Superior temporal gyrus (tissue), 1 donor: ENCODE data around the gene SLC6A6.

Experiments
- DNase-seq: peaks from one replicate; pipeline ENCODE4 v3.0.0-alpha.2; 2016; ENCODE audit errors: extremely low spot score

The SLC6A6 gene

GRCh38 chr3:14372587-14372986 lies 29.8 kb upstream of the SLC6A6 start:
- DNase-seq = no peak

- no peak for DNase-seq
Observed at GRCh38 chr3:14373753-14374376, 28.5 kb upstream of the SLC6A6 start.

GRCh38 chr3:14374444-14374883 lies 27.9 kb upstream of the SLC6A6 start:
- no peak for DNase-seq

DNA sequence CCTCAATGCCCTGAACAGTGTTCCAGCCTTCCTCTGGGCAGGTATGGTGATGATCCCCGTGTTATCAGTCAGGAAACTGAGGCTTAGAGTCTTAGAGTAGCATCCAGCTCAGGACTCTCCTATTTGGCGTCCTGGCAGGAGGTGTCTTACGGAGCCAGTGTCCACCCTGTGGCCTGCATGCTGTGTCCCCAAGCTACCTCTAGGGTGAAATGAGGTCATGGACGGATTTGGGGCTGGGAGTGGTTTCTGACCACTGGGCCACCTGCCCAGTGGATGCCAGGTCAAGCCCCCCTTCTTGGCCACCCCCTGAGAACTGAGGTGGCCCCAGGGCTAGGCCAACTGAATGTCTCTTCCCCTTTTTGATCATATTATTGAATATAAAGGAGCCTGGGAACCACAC lies 27.2 kb upstream of the SLC6A6 start:
- no peak for DNase-seq

DNA sequence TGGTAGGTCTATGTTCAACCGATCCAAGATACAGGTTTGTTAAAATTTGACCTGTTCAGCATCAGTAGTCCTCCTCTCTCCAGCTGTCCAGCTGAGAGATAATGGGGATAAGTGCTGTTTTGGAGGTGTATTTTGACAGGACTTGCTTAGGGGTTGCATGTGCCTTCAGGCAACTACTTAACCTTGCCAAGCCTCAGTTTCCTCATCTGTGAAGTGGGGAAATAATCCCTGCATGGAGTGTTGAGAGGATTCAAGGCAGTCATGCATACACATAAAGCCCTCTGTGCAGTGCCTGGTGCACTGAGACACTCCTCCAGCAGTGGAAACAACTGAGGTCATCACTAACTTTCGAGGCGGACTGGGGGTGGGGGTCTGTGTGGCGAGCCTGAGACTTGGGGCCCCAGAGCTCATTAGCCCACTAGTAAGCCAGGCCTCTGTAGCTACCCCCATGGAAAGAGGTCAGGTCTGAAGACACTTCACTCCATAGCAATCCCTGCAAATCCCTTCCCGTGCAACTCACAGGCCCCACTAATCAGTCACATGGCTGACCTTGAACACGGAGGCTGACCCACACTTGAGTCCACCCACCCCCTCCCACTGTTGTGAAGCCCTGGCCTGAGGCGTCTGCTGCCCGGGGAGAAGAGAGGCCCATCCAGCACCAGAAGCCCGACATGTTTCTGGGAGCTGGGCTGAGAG lies 25.9 kb upstream of the SLC6A6 start:
- DNase-seq = no peak

- no peak for DNase-seq
Observed at GRCh38 chr3:14377044-14377837, 25.2 kb upstream of the SLC6A6 start.

DNA sequence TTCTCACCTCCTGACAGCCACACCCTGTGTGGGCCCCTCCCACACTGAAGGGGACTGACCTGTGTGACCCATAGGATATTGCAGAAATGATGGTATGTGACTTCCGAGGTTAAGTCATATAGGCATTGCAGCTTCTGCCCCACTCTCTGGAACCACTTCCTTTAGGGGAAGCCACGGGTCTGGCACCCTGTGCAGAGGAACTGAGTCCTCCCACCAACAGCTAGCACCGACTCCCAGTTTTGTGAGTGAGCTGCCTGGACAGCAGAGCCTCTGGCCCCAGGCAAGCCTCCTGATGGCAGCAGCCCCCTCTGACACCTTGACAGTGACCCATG lies 24.6 kb upstream of the SLC6A6 start:
- no peak for DNase-seq

DNA sequence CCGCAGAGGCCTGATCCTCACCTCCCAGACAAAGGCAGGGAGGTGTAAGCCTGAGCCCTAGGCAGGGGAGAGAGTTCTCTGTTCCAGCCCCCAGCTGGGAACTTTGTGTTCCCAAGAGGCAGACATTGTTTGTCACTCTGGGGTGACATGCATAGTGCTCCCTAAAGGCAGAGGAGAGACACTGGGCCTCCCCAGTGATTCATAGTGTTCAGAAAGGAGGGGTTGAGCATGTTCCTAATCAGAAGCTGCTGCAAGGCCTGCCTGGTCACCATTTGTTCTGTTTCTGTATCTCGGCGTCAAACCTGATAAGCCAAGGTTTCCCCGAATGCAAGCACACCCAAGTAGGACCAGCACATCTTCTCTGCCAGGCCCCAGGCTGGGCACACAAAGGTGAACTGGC lies 24.0 kb upstream of the SLC6A6 start:
- DNase-seq = no peak

DNA sequence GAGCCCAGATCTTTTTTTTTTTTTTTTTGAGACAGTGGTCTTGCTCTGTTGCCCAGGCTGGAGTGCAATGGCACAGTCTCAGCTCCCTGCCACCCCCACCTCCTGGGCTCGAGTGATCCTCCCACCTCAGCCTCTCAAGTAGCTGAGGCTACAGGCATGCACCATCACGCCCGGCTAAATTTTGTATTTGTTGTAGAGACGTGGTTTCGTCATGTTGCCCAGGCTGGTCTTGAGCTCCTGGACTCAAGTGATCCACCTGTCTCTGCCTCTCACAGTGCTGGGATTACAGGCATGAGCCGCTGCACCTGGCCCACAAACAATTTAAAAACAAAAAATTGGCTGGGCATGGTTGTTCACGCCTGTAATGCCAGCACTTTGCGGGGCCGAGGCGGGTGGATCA lies 22.6 kb upstream of the SLC6A6 start:
- no peak for DNase-seq

DNA sequence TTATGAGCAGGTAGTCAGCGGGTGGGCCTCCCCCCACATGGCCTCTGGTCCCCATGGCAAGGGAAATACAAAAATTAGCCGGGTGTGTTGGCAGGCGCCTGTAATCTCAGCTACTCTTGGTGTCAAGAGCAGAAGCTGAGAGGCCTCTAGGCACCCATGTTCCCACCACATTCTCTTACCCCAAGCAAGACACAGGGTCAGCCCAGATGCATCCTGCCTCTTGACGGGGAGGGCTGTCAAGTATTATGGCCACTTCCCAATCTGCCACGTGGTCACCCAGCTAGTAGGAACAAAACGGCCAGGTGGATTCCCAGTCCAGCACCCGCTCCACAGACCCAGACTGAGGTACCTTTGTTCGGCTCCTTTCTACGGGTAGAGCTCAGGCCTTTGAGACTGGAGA lies 16.2 kb upstream of the SLC6A6 start:
- no peak for DNase-seq

- no peak for DNase-seq
Observed at GRCh38 chr3:14388201-14388600, 14.2 kb upstream of the SLC6A6 start.

GRCh38 chr3:14389166-14389606 lies 13.2 kb upstream of the SLC6A6 start:
- no peak for DNase-seq

DNA sequence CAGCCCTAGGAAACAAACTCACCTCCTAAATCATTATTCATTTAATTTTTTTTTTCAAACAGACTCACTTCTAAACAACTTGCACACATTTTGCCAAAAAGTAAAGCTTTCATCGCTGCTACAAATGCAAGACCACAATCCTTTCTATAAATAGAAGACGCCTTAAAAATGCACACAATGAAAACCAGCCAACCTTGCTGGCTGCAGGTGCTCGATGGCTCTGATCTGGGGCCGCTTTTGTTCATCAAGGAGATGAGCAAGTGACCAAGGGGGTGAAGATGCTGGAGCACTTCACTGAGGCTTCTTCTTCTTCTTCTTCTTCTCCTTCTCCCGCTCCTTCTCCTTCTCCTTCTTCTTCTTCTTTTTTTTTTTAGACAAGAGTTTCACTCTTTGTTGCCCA lies 12.7 kb upstream of the SLC6A6 start:
- no peak for DNase-seq

GRCh38 chr3:14391033-14391432 lies 11.4 kb upstream of the SLC6A6 start:
- peak; percentile 51 for DNase-seq

GRCh38 chr3:14392231-14392630 lies 10.2 kb upstream of the SLC6A6 start:
- DNase-seq = no peak

GRCh38 chr3:14392803-14393319 lies 9.5 kb upstream of the SLC6A6 start:
- no peak for DNase-seq

DNA sequence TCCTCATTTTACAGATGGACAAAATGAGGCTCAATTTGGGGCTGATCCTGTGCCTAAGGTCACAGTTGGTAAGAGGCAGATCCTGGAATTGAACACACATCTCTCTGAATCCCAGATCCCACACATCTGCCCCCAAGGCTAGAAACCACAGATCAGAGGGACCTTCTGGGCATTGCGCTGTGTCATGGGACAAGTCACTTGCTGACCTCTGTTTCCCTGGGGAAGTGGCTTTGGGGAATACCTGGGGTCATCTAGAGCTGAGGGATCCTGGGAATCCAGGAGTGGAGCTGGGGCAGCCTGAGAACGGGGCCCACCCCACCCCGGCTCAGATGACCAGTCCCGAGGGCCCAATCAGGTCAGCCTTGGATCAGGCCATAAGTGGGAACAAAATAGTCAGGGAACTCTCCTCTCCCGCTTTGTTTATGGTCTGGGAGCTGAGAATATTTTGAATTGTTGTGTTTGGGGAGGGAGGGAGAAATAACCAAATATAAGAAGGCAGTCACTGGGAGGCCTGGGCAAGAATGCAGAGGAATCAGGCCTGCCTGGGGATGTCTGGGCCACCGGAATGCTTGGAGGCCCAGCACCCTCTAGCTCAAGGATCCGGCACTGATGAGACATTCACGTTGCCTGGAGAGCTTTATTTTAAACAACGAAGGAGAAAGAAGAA lies 8.8 kb upstream of the SLC6A6 start:
- DNase-seq = no peak

- no peak for DNase-seq
Observed at GRCh38 chr3:14396031-14396692, 6.2 kb upstream of the SLC6A6 start.

GRCh38 chr3:14397046-14397445 lies 5.4 kb upstream of the SLC6A6 start:
- DNase-seq = no peak

- DNase-seq = no peak
Observed at GRCh38 chr3:14397531-14397930, 4.9 kb upstream of the SLC6A6 start.

DNA sequence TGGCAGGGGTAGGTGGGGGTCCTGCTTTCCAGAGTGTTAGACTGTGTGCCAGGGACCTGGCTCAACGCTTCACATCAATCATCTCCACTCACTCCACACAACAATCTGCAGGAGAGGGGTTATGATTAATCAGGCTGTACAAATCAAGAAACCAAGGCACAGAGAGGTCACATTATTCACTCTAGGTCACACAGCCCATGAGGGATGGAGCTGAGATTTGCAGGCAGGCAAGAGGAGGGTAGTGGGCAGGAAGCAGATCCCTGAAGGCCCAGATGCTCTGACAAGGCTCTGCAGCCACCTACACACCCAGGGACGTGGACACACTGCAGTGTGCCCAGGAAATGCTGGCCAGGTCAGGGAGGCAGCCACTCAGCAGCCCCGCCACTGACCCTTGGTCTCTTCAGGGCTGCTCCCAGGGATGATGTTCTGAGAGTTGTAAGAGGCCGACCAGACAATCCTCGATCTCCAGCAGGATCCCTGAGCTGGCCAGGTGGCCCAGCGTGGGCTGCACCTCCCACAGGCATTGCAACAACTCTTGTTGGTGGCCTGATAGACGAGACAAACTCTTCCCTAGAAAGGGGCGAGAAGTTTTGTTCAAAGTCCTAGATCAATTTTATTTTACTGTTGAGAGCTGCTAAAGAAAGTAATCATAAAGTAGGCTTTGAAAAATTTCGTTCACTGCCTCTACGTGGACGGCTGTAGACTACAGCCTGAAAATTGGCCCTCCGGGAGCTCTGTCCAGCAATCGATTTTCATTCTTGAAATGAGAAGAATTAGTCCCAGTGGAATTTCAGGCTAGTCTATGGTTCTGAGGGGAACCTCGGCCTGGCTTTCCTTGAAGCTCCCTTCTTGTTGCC lies 4.2 kb upstream of the SLC6A6 start:
- no peak for DNase-seq
